Type B pancreatic cell (in vitro differentiated cells): Measurements from ENCODE around the gene RSRC1. TPM values are rescaled to one million over a fixed set of nuclear protein-coding genes. Genes with fewer than 3 reads are reported as not detected.
"Not testable (repeated sequence)": the region's sequence is repeated elsewhere in the genome, so short reads cannot be mapped to it uniquely, and the experiment has no call there.

Source experiments
- DNase-seq: peaks from one replicate; pipeline ENCODE4 v3.0.0; 2021; ENCODE audit warnings: mixed read lengths; ENCODE audit not compliant: unreplicated experiment; ENCODE audit errors: extremely low spot score
- H3K27ac Mint-ChIP-seq: 2 replicates; pipeline ENCODE4 v1.8.0; 2021; ENCODE audit warnings: mild to moderate bottlenecking, mixed read lengths
- H3K27me3 Mint-ChIP-seq: 2 replicates; pipeline ENCODE4 v1.8.0; 2021; ENCODE audit warnings: mixed read lengths
- H3K36me3 Mint-ChIP-seq: 2 replicates; pipeline ENCODE4 v1.8.0; 2021; ENCODE audit warnings: mixed read lengths
- H3K4me1 Mint-ChIP-seq: one replicate; pipeline ENCODE4 v1.8.0; 2021; ENCODE audit warnings: mixed read lengths; ENCODE audit not compliant: unreplicated experiment
- H3K4me3 Mint-ChIP-seq: 2 replicates; pipeline ENCODE4 v1.8.0; 2021; ENCODE audit warnings: mild to moderate bottlenecking, mixed read lengths
- H3K9me3 Mint-ChIP-seq: 2 replicates; pipeline ENCODE4 v1.8.0; 2021; ENCODE audit warnings: mixed read lengths
- total RNA-seq: library from RNA; stranded (reverse); gene quantifications from 2 replicates; pipeline ENCODE4 v1.2.1, GENCODE V29; 2021; ENCODE audit warnings: low replicate concordance
- TF ChIP-seq, protein P1 (sequence below): fragments of 200-600 bp; sonication (generic); conservative IDR thresholded peaks from 2 replicates; pipeline ENCODE4 v1.5.0; 2021; ENCODE audit warnings: antibody characterized with exemption, mild to moderate bottlenecking

RSRC1 gene
- total RNA-seq, 1 donor from 2014 or later = 34.6 TPM

DNA sequence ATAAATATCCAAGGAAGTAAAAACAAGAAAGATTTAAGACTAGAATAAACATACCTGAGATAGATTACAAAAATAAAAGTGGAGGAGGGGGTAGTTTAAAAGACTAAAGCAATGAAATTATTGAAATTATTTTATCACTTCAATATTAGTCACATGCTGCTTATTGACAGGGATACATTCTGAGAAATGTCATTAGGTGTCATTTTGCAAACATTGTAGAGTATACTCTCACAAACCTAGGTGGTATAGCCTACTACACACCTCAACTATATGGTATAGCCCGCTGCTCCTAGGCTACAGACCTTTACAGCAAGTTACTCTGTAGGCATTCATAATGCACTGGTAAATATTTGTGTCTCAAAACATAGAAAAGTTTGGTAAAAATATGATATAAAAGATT, 384.0 kb downstream of the RSRC1 start:
- Mint-ChIP-seq H3K4me3 (no peak overlapping the region), H3K4me1 (no peaks in the 10 kb centered on the region), H3K9me3 (no peaks in the 10 kb centered on the region), H3K27ac (no peak overlapping the region), H3K36me3 (no peaks in the 10 kb centered on the region), H3K27me3 (no peaks in the 10 kb centered on the region)
- TF ChIP-seq, protein P1, sequence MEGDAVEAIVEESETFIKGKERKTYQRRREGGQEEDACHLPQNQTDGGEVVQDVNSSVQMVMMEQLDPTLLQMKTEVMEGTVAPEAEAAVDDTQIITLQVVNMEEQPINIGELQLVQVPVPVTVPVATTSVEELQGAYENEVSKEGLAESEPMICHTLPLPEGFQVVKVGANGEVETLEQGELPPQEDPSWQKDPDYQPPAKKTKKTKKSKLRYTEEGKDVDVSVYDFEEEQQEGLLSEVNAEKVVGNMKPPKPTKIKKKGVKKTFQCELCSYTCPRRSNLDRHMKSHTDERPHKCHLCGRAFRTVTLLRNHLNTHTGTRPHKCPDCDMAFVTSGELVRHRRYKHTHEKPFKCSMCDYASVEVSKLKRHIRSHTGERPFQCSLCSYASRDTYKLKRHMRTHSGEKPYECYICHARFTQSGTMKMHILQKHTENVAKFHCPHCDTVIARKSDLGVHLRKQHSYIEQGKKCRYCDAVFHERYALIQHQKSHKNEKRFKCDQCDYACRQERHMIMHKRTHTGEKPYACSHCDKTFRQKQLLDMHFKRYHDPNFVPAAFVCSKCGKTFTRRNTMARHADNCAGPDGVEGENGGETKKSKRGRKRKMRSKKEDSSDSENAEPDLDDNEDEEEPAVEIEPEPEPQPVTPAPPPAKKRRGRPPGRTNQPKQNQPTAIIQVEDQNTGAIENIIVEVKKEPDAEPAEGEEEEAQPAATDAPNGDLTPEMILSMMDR = no peak
- no peak for DNase-seq

DNA sequence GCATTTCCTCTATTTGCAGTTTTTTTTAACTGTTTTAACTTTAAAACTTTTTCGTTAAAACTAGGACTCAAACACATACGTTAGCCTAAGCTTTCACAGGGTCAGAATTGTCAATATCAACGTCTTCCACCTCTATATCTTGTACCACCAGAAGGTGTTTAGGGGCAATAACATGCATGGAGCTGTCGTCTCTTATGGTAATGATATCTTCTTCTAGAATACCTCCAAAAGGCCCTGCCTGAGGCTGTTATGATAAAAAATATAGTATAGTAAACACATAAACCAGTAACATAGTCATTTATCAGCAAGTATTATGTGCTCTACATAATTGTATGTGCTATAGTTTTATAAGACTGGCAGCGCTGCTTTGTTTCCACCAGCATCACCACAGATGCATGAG, 384.8 kb downstream of the RSRC1 start:
- TF ChIP-seq, protein P1 = no peak
- Mint-ChIP-seq H3K9me3 (no peaks in the 10 kb centered on the region), H3K4me3 (no peak overlapping the region), H3K36me3 (no peaks in the 10 kb centered on the region), H3K4me1 (no peaks in the 10 kb centered on the region), H3K27ac (no peak overlapping the region), H3K27me3 (no peaks in the 10 kb centered on the region)
- DNase-seq = no peak

DNA sequence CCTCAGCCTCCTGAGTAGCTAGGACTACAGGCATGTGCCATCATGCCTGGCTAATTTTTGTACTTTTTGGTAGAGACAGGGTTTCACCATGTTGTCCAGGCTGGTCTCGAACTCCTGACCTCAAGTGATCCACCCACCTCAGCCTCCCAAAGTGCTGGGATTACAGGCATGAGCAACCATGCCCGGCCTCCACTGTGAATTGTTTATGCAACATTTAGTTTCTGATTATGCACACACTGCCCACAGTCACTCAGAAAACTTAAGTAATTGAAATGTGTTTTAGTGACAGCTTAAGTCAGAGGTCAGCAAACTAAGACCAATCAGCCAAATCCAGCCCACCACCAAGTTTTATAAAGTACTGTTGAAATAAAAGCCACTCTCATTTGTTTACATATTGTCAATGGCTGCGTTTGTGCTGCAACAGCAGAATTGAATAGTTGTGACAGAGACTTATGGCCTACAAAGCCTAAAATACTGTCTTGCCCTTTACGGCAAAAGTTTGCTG, 385.6 kb downstream of the RSRC1 start:
- H3K27ac Mint-ChIP-seq, H3K36me3 Mint-ChIP-seq, H3K4me3 Mint-ChIP-seq, H3K9me3 Mint-ChIP-seq, H3K4me1 Mint-ChIP-seq, DNase-seq, H3K27me3 Mint-ChIP-seq: not testable (repeated sequence)

DNA sequence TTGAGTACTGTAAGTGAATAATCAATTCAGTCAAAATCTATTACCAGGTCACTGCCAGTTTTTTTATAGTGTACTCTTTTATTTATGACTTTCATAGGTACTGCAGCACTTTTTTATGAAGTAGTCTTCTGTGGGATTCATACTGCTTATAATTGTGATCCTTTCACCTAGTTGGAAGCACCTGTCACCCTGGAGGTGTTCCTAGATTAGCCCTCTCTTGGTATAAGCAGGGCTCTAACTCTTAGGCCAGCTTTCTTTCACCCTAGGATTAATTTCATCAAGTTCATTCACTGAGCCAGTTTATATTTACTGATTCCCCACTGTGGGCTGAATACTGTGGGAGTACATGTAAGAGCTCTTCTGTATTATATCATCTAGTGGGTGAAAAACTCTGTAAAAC, 395.2 kb downstream of the RSRC1 start:
- Mint-ChIP-seq H3K4me3 (no peak overlapping the region), H3K9me3 (peaks cover 4% of the 10 kb centered on the region)

DNA sequence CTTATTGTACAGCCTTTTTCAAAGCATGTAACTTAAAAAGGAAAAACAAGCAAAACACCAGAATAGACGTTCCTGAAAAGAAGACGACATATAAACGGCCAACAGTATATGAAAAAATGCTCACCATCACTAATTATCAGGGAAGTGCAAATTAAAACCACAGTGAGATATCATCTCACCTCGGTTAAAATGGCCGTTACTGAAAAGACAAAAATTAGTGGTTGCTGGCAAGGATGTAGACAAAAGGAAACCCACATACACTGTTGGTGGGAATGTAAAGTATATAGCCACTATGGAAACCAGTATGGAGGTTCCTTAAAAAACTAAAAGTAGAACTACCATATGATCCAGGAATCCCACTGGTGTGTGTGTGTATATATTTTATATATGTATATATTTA, 396.6 kb downstream of the RSRC1 start:
- H3K9me3 Mint-ChIP-seq = peaks cover 4% of the 10 kb centered on the region
- no peak overlapping the region for H3K4me3 Mint-ChIP-seq
- TF ChIP-seq, protein P1 = no peak
- H3K4me1 Mint-ChIP-seq = no peaks in the 10 kb centered on the region
- no peak for DNase-seq
- H3K36me3 Mint-ChIP-seq = no peaks in the 10 kb centered on the region
- no peaks in the 10 kb centered on the region for H3K27me3 Mint-ChIP-seq
- H3K27ac Mint-ChIP-seq = no peak overlapping the region

More for the DNA sequence above, 395.2 kb downstream of the RSRC1 start:
- Mint-ChIP-seq H3K36me3 (no peaks in the 10 kb centered on the region), H3K4me1 (no peaks in the 10 kb centered on the region), H3K27ac (no peak overlapping the region), H3K27me3 (no peaks in the 10 kb centered on the region)
- no peak for DNase-seq
- TF ChIP-seq, protein P1 = no peak

DNA sequence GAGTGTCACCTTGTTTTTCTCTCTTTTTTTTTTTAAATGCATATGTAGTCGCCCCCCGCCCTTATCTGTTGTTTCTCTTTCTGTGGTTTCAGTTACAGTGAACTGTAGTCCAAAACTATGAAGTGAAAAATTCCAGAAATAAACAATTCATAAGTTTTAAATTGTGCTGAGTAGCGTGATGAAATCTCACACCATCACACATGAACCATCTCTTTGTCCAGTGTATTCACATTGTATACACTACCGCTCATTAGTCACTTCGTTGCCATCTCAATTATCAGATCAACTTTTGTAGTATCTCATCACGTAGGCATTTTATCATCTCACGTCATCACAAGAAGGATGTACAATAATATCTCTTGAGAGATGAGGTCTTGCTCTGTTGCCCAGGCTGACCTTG, 398.6 kb downstream of the RSRC1 start:
- no peaks in the 10 kb centered on the region for H3K27me3 Mint-ChIP-seq
- TF ChIP-seq, protein P1 = no peak
- H3K9me3 Mint-ChIP-seq = peaks cover 4% of the 10 kb centered on the region
- DNase-seq = no peak
- no peaks in the 10 kb centered on the region for H3K36me3 Mint-ChIP-seq
- no peaks in the 10 kb centered on the region for H3K4me1 Mint-ChIP-seq
- H3K4me3 Mint-ChIP-seq = no peak overlapping the region
- H3K27ac Mint-ChIP-seq = no peak overlapping the region
